Effector memory CD4-positive, alpha-beta T cell (primary cell): ENCODE measurements around the gene SLC6A20.
A peak's percentile ranks its signal among the peaks of the same experiment; 100 is the strongest.

Source experiments
- DNase-seq, 3 donors: peaks; one replicate each; pipeline ENCODE4 v3.0.0-alpha.2; 2020
- H3K27ac ChIP-seq: 2 replicates; pipeline ENCODE4 v1.7.0; 2013; ENCODE audit warnings: mild to moderate bottlenecking, low read length, moderate library complexity; ENCODE audit not compliant: insufficient read depth, poor library complexity, severe bottlenecking
- H3K27me3 ChIP-seq: replicated peaks from 2 replicates; pipeline ENCODE4 v1.7.0; 2013; ENCODE audit warnings: mild to moderate bottlenecking, low read length; ENCODE audit not compliant: insufficient read depth, control insufficient read depth, poor library complexity, severe bottlenecking
- H3K36me3 ChIP-seq: 2 replicates; pipeline ENCODE4 v1.7.0; 2013; ENCODE audit warnings: mild to moderate bottlenecking, low read length, moderate library complexity; ENCODE audit not compliant: control insufficient read depth, insufficient read depth
- H3K4me1 ChIP-seq: 2 replicates; pipeline ENCODE4 v1.7.0; 2013; ENCODE audit warnings: low read length, mild to moderate bottlenecking; ENCODE audit not compliant: control insufficient read depth, insufficient read depth, poor library complexity, severe bottlenecking
- H3K4me3 ChIP-seq: 2 replicates; pipeline ENCODE4 v1.7.0; 2013; ENCODE audit warnings: low read length, low read depth, mild to moderate bottlenecking; ENCODE audit not compliant: insufficient read depth, poor library complexity, severe bottlenecking
- H3K9me3 ChIP-seq: 2 replicates; pipeline ENCODE4 v1.7.0; 2013; ENCODE audit warnings: mild to moderate bottlenecking, low read length, moderate library complexity; ENCODE audit not compliant: control insufficient read depth

Gene SLC6A20

DNA sequence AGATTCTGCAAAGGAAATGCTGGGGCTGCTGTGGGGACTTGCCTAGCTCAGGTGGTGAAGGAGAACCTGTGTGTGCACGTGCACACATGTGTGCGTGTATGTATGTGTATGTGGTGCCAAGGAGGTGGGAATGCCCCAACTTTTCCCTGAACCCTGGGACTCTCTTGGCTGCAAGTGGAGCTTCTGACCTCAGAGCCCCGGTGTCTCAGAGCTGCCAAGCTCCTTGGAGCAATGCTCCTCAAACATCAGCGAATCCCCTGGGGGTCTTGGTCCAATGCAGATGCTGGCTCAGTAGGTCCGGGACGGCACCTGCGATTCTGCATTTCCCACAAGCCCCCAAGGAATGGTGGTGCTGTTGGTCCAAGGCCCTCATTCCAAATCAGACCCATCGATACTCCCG is 5.8 kb upstream of the SLC6A20 start:
- Histone ChIP-seq H3K4me3 (no peak overlapping the region), H3K4me1 (no peaks in the 10 kb centered on the region)

DNA sequence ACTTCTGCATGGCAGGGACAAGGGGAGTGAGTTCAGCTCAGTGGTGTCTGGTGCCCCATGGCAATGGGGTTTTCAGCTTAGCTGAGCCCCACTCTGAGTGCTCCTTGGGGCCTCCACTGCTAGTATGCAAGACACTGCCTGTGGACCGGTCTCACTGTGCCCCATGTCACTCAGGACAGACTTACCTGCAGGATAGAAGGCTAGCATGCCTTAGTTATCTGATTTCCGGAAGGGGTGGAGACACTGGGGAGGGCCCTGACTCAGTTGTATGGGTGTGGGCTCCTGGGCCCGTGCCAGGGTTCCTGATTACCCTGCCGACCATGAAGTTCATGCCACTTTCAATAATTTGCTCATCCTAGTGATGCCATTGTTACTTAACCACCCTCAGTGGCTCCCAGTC is 4.3 kb upstream of the SLC6A20 start:
- H3K9me3 ChIP-seq = no peaks in the 10 kb centered on the region
- no peak for DNase-seq
- no peak overlapping the region for H3K4me3 ChIP-seq
- H3K4me1 ChIP-seq = peaks cover 10% of the 10 kb centered on the region
- H3K27ac ChIP-seq = no peak overlapping the region
- H3K36me3 ChIP-seq = no peaks in the 10 kb centered on the region
- peaks cover 13% of the 10 kb centered on the region for H3K27me3 ChIP-seq

More for the DNA sequence above, 5.8 kb upstream of the SLC6A20 start:
- Histone ChIP-seq H3K27ac (no peak overlapping the region), H3K27me3 (no peaks in the 10 kb centered on the region), H3K9me3 (no peaks in the 10 kb centered on the region), H3K36me3 (no peaks in the 10 kb centered on the region)
- no peak for DNase-seq

DNA sequence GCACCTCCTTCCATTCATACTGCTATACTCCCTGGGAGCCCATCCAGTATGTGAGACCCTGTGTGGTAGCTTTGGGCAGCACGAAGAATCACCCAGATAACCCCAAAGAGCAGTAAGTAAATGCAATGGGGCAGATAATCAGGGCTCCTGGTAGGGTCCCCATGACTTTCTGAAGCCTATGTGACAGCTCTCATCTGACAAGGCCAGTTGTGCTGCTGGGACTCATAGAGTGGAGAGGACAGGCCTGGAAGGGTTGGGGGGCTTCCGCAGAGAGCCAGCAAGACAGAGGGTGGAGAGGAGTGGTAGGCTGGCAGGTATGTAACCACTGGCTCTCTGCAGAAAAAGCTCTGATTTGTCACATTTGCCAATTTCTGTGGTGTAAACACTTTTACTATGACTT is 3.2 kb upstream of the SLC6A20 start:
- H3K4me1 ChIP-seq = peaks cover 10% of the 10 kb centered on the region
- no peaks in the 10 kb centered on the region for H3K36me3 ChIP-seq
- H3K27ac ChIP-seq = no peak overlapping the region
- no peak for DNase-seq
- peaks cover 17% of the 10 kb centered on the region for H3K27me3 ChIP-seq
- H3K9me3 ChIP-seq = no peaks in the 10 kb centered on the region
- no peak overlapping the region for H3K4me3 ChIP-seq

DNA sequence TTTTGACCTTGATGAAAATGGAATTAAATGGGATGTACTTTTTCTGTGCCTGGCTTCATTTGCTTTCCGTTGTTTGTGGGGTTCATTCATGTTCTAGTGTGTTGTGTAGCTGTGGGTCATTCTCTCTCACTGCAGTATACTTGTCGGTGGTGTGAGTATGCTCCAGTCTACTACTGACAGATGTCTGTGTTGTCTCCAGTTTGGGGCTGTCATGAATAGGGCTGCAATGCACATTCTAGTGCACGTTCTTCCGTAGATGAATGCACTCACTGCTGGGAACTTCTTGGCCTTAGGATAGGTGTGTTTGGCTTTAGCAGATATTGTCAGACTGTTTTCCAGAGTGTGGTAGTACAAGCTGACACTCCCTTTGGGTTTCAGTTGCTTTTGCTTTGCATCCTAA is 1.7 kb upstream of the SLC6A20 start:
- no peaks in the 10 kb centered on the region for H3K9me3 ChIP-seq
- no peak for DNase-seq
- H3K27ac ChIP-seq = no peak overlapping the region
- H3K4me1 ChIP-seq = peaks cover 10% of the 10 kb centered on the region
- H3K36me3 ChIP-seq = no peaks in the 10 kb centered on the region
- H3K4me3 ChIP-seq = no peak overlapping the region
- peaks cover 23% of the 10 kb centered on the region for H3K27me3 ChIP-seq

DNA sequence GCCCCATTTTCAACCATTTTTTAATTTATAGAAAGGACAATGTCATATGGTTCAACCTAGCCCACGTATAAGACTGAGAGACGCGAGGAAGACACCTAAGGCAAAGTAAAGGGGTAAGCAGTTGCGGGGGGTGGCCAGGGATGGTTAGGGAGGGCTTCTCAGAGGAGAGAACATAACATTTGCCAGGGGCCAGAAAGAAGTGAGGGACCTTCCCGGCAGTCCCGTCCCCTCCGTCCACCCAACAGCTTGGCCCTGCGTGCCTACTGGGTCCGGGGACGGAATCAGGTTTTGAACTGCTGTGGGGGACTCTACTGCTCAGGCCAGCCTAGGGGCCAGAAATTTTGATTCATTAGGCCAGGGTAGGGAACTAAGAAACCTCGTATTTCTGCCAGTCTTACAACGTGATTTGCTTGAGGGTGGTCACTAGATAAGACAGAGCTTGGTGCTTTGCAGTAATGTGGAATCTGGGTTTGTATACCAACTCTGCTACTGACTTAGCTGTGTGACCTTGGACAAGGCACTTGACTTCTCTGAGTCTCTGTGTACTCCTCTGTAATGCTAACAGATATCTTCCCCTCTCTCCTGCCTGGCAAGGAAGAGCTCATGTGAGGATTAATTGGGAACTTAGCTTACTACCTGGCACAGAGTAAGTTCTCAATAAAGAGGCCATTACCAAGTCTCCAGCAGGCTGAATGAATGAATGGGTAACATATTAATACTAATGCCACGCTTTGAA is 734 bp upstream of the SLC6A20 start:
- no peak for DNase-seq
- no peaks in the 10 kb centered on the region for H3K9me3 ChIP-seq
- H3K27me3 ChIP-seq = peaks cover 23% of the 10 kb centered on the region
- no peak overlapping the region for H3K27ac ChIP-seq
- H3K4me1 ChIP-seq = peaks cover 10% of the 10 kb centered on the region
- H3K36me3 ChIP-seq = no peaks in the 10 kb centered on the region
- no peak overlapping the region for H3K4me3 ChIP-seq

DNA sequence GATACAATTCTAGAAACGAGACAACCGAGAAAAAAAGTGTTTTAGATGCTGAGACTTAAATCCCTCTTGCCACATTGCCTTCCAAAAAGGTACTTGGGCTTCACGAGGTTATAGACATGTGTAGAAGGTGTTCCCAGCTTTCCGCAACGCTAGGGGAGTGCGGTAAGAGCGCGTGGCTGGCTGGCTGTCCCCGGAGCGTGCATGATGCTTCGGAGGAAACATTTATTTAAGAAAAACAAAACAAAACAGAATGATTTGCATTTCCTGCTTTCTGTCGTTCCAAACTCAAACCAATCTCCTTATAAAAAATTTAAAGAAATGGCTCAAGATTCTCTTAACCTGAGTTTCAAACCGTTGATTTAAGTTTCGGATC is 841 bp downstream of the SLC6A20 start:
- H3K4me3 ChIP-seq = peak overlapping the region; percentile 48
- H3K27me3 ChIP-seq = peaks cover 23% of the 10 kb centered on the region
- H3K36me3 ChIP-seq = no peaks in the 10 kb centered on the region
- DNase-seq = no peak
- no peaks in the 10 kb centered on the region for H3K9me3 ChIP-seq
- no peak overlapping the region for H3K27ac ChIP-seq
- H3K4me1 ChIP-seq = peaks cover 10% of the 10 kb centered on the region

DNA sequence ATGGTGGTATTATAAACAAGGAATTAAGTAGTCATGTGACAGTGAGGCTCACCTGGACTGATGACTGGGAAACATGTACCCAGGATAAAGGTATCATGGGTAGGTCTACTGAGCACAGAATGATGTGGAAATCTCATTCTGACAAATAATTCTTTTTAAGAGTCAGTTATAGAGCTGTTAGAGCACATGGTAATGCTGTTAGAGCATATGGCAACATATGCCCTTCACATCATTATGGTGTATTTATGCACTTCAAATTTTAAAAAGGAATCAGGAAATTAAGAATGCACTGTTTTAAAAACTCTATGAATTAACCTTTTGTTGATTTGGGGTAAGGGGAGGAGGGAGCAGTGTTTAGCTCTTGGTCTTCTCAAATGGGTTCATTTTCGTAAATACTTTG is 1.7 kb downstream of the SLC6A20 start:
- no peak for DNase-seq
- Histone ChIP-seq H3K27me3 (peaks cover 23% of the 10 kb centered on the region), H3K36me3 (no peaks in the 10 kb centered on the region), H3K9me3 (no peaks in the 10 kb centered on the region), H3K4me1 (peaks cover 10% of the 10 kb centered on the region), H3K4me3 (no peak overlapping the region), H3K27ac (no peak overlapping the region)

DNA sequence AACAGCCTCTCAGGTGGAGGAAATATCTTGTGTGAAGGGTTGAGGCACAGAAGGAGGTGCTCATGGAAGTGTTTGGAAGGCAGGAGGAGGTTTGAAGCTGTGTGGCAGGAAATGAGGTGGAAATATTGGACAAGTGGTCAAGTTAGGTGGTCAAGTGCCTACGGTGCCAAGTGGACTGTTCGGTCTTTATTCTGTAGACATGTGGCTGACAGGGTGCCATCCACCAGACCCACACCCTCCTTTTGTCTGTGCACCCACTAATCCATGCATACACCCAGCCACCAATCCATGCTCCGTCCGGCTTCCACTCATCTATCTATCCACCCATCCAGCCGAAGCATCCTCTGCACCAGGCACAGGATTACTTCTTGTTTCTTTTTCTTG is 2.2 kb downstream of the SLC6A20 start:
- Histone ChIP-seq H3K9me3 (no peaks in the 10 kb centered on the region), H3K4me3 (no peak overlapping the region), H3K27ac (no peak overlapping the region), H3K27me3 (peaks cover 23% of the 10 kb centered on the region), H3K4me1 (peaks cover 10% of the 10 kb centered on the region), H3K36me3 (no peaks in the 10 kb centered on the region)
- no peak for DNase-seq

DNA sequence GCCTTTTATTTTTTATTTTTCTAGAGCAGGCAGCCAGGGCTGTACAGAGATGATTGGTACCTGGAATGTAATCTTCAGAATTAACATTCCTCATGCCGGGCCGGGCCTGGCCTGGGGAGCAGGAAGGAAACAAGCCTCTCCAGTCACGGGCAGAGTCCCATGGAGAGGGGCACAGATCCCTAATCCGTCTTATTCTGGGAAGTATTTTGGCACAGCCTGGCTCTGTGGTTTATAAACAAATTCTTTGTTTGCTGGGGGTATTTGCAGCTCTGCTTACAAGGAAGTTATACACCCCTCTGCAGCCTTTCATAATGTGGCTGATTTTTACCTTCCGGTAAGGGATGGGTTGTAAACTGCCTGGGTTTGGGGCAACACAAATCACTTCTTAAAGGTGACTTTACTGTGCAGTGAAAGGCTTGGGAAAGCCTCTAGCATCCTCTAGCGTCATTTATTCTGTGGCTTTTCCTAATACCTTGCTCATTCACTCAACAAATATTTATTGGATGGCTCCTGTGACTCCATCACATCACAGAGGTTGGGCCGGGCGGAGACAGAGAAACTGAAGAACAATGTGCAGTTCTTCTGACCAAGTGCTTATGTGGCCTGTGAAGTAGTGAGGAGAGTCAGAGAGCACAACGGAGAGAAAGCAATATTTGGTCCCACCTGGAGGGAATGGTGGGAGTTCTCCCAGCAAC is 2.7 kb downstream of the SLC6A20 start:
- H3K27ac ChIP-seq = no peak overlapping the region
- no peak overlapping the region for H3K4me3 ChIP-seq
- H3K9me3 ChIP-seq = no peaks in the 10 kb centered on the region
- H3K36me3 ChIP-seq = no peaks in the 10 kb centered on the region
- peaks cover 10% of the 10 kb centered on the region for H3K4me1 ChIP-seq
- no peak for DNase-seq
- peaks cover 23% of the 10 kb centered on the region for H3K27me3 ChIP-seq

DNA sequence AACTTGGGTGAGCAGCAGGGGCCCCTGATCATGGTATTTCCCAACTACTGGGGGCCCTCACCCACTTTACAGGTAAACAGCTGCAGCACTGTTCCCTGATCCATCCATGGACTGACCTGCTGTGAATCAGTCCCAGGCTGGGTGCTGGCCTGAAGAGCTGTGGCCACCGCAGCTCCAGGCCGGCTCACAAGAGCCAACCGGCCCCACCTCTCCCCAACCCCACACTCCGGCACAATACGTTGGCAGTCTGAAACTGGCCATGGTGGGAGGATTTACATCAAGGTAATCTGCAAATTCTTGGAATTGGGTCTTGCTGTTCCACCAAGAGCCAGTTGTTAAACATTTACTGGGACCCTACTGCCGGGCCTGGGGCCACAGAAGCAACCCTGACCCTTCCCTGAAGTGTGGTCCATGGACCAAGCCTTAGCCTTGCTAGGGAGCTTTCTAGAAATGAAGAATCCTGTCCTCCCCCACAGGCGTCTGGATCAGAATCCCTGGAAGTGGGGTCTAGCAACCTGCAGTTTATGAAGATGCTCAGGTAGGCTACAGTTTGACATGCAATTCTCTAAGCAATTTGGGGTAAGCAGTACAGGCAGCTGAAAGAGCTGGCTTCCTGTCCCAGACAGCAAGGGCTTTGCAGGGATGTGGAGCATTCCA is 3.7 kb downstream of the SLC6A20 start:
- H3K27ac ChIP-seq = no peak overlapping the region
- no peaks in the 10 kb centered on the region for H3K36me3 ChIP-seq
- no peak for DNase-seq
- H3K9me3 ChIP-seq = no peaks in the 10 kb centered on the region
- H3K27me3 ChIP-seq = peaks cover 23% of the 10 kb centered on the region
- H3K4me1 ChIP-seq = peaks cover 10% of the 10 kb centered on the region
- H3K4me3 ChIP-seq = no peak overlapping the region
